Fibroblast of lung (primary cell): Measurements from ENCODE around the gene MAP3K6. TPM values are rescaled to one million over a fixed set of nuclear protein-coding genes. Genes with fewer than 3 reads are reported as not detected.

Source experiments
- DNase-seq, 2 donors: peaks; one replicate each; pipeline versions ENCODE4 v3.0.0 to v3.0.0-alpha.2; 2010; ENCODE audit warnings: low read depth in 2 of 2
- H2AFZ ChIP-seq: 2 replicates; pipeline ENCODE4 v1.5.1; 2012; ENCODE audit warnings: low read length, control low read depth, inconsistent platforms
- H3K27ac ChIP-seq: 2 replicates; pipeline ENCODE4 v1.5.1; 2011; ENCODE audit warnings: low read length, control low read depth; ENCODE audit not compliant: insufficient read depth
- H3K27me3 ChIP-seq: 2 replicates; pipeline ENCODE4 v1.5.1; 2011; ENCODE audit warnings: mild to moderate bottlenecking, low read length; ENCODE audit not compliant: control insufficient read depth, insufficient read depth
- H3K36me3 ChIP-seq: 2 replicates; pipeline ENCODE4 v1.5.1; 2011; ENCODE audit warnings: low read length; ENCODE audit not compliant: control insufficient read depth, insufficient read depth
- H3K4me1 ChIP-seq: 2 replicates; pipeline ENCODE4 v1.5.1; 2011; ENCODE audit warnings: low read length; ENCODE audit not compliant: control insufficient read depth, insufficient read depth; ENCODE audit errors: extremely low read depth
- H3K4me2 ChIP-seq: 2 replicates; pipeline ENCODE4 v1.5.1; 2011; ENCODE audit warnings: low read length, control low read depth; ENCODE audit not compliant: insufficient read depth; ENCODE audit errors: extremely low read depth
- H3K4me3 ChIP-seq, 4 experiments: fragments of 200-600 bp in 1 of 4; sonication (generic) in 1 of 4; replicated peaks in 1 of 4; 2 replicates each; pipeline ENCODE4 v1.5.1; 2011 to 2016; ENCODE audit warnings: low read length in 4 of 4, low read depth in 3 of 4, mild to moderate bottlenecking in 3 of 4, control low read depth in 2 of 4, inconsistent platforms in 1 of 4, mixed read lengths in 1 of 4; ENCODE audit not compliant: insufficient read depth in 1 of 4; ENCODE audit errors: control extremely low read depth in 1 of 4
- H3K79me2 ChIP-seq: 2 replicates; pipeline ENCODE4 v1.5.1; 2012; ENCODE audit warnings: mild to moderate bottlenecking, low read length, inconsistent platforms; ENCODE audit not compliant: control insufficient read depth, insufficient read depth
- H3K9ac ChIP-seq: 2 replicates; pipeline ENCODE4 v1.5.1; 2011; ENCODE audit warnings: mild to moderate bottlenecking, low read length, control low read depth; ENCODE audit not compliant: insufficient read depth
- H3K9me3 ChIP-seq: 2 replicates; pipeline ENCODE4 v1.5.1; 2012; ENCODE audit warnings: low read depth, low read length; ENCODE audit not compliant: control insufficient read depth, insufficient read depth
- H4K20me1 ChIP-seq: 2 replicates; pipeline ENCODE4 v1.5.1; 2011; ENCODE audit warnings: low read length; ENCODE audit not compliant: control insufficient read depth, insufficient read depth; ENCODE audit errors: extremely low read depth
- EZH2 ChIP-seq: IDR thresholded peaks from 2 replicates; pipeline ENCODE4 v1.5.1; 2012; ENCODE audit warnings: low read length, control low read depth, mild to moderate bottlenecking; ENCODE audit errors: missing control alignments
- polyA plus RNA-seq, 2 donors: library from polyadenylated mRNA; depleted of rRNA in 1 of 2; stranded (reverse) in 1 of 2; unstranded in 1 of 2; fragments of >200 nt; gene quantifications; 2 replicates each; pipeline ENCODE4 v1.2.1, GENCODE V29; 2011 to 2012; ENCODE audit warnings: missing spikeins in 1 of 2
- total RNA-seq: library from RNA; depleted of rRNA; stranded (reverse); fragments of >200 nt; gene quantifications from 2 replicates; pipeline ENCODE4 v1.2.1, GENCODE V29; 2014
- TF ChIP-seq, protein P1 (sequence below), 2 donors: IDR thresholded peaks in 1 of 2; conservative IDR thresholded peaks in 1 of 2; 1 replicate in 1 of 2; 2 replicates in 1 of 2; pipeline ENCODE4 v1.5.1; 2011 to 2012; ENCODE audit warnings: low read length in 2 of 2, control low read depth in 1 of 2, inconsistent platforms in 1 of 2, low read depth in 1 of 2, mild to moderate bottlenecking in 1 of 2

The MAP3K6 gene
- total and polyA plus RNA-seq, 2 donors (not counting 1 experiment from before 2014, with no cell fraction given) = 8.3 to 11.5 TPM

DNA sequence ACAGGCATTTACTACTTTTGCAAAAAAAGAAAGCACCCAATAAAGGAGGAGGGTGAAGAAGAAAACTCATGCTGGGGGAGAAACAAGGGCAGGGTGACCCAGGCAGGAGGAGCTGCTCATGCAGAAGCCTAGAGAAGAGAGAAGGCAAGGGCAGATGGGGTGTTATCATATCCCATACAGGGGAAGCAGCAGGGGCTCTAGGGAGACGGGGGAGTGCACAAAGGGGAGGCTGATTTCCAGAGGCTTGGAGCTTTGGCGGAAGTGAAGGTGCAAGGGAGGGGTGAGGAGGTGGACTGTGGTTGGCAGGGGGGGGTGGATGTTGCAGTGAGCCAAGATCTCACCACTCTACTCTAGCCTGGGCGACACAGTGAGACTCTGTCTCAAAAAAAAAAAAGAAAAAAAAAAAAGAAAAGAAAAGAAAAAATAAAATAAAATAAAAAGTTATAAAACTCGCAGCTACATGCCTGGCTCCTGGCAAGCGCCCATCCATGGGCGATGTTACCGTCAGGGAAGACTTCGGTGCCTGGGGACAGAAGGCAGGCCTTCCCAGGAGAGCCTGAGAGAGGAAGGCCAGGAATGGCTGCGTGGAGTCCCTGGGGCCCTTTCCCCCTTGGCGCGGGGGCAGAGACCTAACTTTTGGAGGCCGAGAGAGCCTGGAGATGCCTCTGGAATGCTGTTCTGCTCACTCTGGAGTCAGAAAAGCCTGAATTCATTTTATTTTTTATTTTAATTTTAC, 11.2 kb upstream of the MAP3K6 start:
- no peaks in the 10 kb centered on the region for H3K4me1 ChIP-seq
- DNase-seq = no peak
- H3K4me3 ChIP-seq = no peak overlapping the region
- H4K20me1 ChIP-seq = no peaks in the 10 kb centered on the region
- no peak overlapping the region for H2AFZ ChIP-seq
- peaks cover 8% of the 10 kb centered on the region for H3K27me3 ChIP-seq
- no peak overlapping the region for H3K9ac ChIP-seq
- no peaks in the 10 kb centered on the region for H3K9me3 ChIP-seq
- TF ChIP-seq, protein P1, sequence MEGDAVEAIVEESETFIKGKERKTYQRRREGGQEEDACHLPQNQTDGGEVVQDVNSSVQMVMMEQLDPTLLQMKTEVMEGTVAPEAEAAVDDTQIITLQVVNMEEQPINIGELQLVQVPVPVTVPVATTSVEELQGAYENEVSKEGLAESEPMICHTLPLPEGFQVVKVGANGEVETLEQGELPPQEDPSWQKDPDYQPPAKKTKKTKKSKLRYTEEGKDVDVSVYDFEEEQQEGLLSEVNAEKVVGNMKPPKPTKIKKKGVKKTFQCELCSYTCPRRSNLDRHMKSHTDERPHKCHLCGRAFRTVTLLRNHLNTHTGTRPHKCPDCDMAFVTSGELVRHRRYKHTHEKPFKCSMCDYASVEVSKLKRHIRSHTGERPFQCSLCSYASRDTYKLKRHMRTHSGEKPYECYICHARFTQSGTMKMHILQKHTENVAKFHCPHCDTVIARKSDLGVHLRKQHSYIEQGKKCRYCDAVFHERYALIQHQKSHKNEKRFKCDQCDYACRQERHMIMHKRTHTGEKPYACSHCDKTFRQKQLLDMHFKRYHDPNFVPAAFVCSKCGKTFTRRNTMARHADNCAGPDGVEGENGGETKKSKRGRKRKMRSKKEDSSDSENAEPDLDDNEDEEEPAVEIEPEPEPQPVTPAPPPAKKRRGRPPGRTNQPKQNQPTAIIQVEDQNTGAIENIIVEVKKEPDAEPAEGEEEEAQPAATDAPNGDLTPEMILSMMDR (conservative IDR thresholded peaks at IDR 0.05 in 1 of 2, IDR thresholded peaks at IDR 0.05 in 1 of 2; ENCODE audit: low read depth in 1 of 2, low read length in 2 of 2) = no peak
- TF ChIP-seq EZH2 = no peak
- no peak overlapping the region for H3K4me2 ChIP-seq
- H3K36me3 ChIP-seq = no peaks in the 10 kb centered on the region
- H3K79me2 ChIP-seq = no peaks in the 10 kb centered on the region
- no peak overlapping the region for H3K27ac ChIP-seq

DNA sequence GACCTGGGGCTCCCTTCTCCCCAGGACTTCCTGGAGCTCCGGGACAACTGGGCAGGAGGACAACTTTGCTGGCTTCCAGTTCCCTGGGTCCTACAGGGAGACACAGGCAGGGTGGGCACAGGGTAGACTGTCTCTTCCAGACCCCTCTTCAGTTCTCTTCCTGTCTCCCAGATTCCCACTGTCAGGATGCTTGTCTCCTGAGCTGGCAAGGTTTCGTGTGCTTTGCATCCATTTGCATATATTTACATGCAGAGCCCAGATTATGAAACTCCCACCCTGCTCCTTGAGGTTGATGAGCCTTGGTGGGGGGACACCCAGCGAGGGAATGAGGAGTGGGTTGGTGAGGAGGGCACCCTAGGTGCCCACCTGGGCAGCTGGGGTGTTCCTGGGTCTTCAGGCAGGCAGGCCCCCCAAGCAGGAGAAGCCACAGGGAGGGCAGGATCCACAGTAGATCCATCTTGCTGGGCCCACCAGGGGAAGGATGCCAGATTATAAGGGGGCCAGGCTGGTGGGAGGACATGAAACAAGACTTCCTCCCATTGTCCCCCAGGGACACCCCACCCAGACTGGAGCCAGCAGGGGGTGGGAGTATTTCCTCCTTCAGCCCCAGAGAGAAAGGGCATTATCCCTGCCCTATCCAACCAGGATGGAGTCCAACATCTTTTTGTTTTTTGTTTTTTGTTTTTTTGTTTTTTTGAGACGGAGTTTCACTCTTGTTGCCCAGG, 7.8 kb upstream of the MAP3K6 start, which contains the start of gene FCN3:
FCN3 (minus strand) TSS at position 463 of the 725 bp plus-strand sequence; CDS start at position 457, 6 bp downstream.
- Histone ChIP-seq H4K20me1 (no peaks in the 10 kb centered on the region), H3K9ac (no peak within 1 kb of the TSS), H3K4me1 (no peaks in the 10 kb centered on the region), H3K36me3 (no peaks in the 10 kb centered on the region), H3K4me3 (no peak within 1 kb of the TSS), H3K27ac (no peak within 1 kb of the TSS), H3K9me3 (no peaks in the 10 kb centered on the region), H3K4me2 (no peak within 1 kb of the TSS), H3K79me2 (no peaks in the 10 kb centered on the region), H3K27me3 (peaks cover 4% of the 10 kb centered on the region), H2AFZ (no peak within 1 kb of the TSS)
- TF ChIP-seq, protein P1 (conservative IDR thresholded peaks at IDR 0.05 in 1 of 2, IDR thresholded peaks at IDR 0.05 in 1 of 2; ENCODE audit: low read depth in 1 of 2, low read length in 2 of 2) = no peak
- no peak for TF ChIP-seq EZH2
- DNase-seq = no peak

DNA sequence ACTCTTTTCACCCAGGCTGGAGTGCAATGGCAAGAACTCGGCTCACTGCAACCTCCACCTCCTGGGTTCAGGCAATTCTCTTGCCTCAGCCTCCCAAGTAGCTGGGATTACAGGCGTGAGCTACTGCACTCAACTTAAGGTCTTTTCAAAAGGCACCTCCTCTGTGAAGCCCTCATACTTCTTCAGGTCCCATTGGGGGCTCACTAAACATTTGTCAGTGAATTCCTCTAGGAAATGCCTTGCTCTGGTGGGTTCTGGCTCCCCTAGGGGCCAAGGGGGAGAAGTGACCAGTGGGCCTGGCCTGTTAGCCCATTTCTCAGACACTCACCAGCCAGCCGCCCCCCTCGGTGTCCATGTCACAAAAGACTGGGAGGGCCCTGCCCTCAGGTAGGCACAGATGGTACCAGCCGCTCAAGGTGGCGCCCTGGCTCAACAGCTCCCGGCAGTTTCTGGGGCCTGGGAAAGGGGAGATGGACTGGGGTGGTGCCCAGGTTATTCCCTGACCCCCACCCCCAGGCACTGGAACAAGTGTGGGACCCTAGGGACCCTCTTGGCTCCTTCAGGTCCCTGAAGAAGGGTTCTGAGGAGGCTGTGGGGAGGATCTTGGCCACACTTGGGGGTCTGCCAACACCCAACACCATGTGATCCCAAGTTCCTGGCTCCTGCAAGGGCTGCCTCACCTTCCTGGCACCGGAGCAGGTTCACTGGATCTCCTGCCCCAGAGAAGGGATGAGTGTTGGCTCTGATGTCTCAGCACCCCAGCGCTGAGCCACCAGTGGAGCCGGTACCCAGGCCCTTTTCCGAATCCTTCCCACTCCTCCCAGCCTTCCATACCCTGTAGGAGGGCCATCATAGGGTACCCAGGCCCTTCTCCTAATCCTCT, 6.3 kb upstream of the MAP3K6 start:
- no peak for DNase-seq
- Histone ChIP-seq H3K4me3 (no peak overlapping the region), H3K36me3 (no peaks in the 10 kb centered on the region), H3K27ac (no peak overlapping the region), H3K9ac (no peak overlapping the region), H3K4me2 (no peak overlapping the region), H3K9me3 (no peaks in the 10 kb centered on the region), H2AFZ (no peak overlapping the region), H3K27me3 (peaks cover 4% of the 10 kb centered on the region), H4K20me1 (no peaks in the 10 kb centered on the region), H3K79me2 (no peaks in the 10 kb centered on the region), H3K4me1 (no peaks in the 10 kb centered on the region)
- TF ChIP-seq, protein P1 (conservative IDR thresholded peaks at IDR 0.05 in 1 of 2, IDR thresholded peaks at IDR 0.05 in 1 of 2; ENCODE audit: low read depth in 1 of 2, low read length in 2 of 2) = peak in 1 of 2 donors; percentile 31
- no peak for TF ChIP-seq EZH2
